Stimulated activated CD4-positive, alpha-beta T cell treated with anti-CD3 and anti-CD28 coated beads, Interleukin-15, amount 100 ng/mL, for 48 hours (primary cell): Measurements from ENCODE around the gene CLDND2.
"Not testable (repeated sequence)": the region's sequence is repeated elsewhere in the genome, so short reads cannot be mapped to it uniquely, and the experiment has no call there.

Source experiments
- DNase-seq, 2 donors: peaks; one replicate each; pipeline ENCODE4 v3.0.0-alpha.2; 2020; ENCODE audit warnings: low read depth in 2 of 2

CLDND2 gene, protein sequence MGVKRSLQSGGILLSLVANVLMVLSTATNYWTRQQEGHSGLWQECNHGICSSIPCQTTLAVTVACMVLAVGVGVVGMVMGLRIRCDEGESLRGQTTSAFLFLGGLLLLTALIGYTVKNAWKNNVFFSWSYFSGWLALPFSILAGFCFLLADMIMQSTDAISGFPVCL

DNA sequence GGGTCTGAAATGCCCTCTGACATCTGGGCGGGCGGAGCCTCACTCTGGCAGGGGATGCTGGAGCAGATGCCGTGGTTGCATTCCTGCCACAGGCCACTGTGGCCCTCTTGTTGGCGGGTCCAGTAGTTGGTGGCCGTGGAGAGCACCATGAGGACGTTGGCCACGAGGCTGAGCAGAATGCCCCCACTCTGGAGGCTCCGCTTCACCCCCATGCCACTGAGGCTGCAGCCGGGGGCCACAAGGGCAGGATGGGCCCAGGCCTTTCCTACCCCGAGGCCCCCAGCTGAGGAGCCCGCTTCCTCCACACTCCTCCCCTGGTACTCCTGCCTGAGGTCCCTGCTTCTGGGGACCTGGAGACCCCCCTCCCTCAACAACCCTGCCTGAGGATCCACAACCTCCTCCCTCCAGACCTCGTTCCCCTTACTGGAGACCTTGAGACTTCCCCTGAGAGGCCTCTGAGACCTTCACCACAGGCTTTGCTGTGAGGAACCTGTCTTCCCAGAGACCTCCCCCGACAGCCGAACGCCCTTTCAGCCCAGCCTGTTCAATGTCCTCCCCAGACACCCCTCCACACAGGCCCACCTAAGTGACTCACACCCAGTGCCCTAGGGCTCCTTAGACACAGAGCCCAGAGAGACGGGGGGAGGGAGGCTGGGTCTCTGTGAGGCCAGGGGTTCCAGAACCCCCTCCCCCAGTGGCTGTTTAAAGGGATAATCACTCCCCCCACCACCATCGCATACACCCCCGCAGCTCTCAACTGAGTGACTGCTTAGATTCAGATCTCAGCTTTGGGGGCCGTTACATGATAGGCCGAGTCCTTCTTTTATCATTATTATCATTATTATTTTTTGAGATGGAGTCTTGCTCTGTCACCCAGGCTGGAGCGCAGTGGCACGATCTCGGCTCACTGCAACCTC lies at the start of gene CLDND2:
Gene CLDND2 (minus strand): TSS at position 638 of the 917 bp plus-strand sequence. CDS start 426 bp downstream, at position 212.
- no peak for DNase-seq

DNA sequence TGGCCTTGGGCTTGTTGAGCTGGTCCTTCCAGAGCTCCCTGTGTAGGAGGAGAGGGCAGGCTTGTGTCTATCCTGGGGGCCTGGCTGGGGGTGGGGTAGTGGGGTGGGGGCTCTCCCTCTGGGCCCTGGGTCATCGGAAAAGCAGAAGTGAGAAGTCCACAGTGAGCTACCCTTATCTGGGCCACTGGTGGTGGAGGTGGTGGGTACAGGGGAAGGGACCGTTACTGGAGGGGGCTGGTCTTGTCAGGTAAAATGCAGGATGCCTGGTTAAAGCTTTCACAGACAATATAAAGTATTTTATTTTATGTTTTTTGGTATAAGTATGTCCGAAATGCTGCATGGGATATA lies 49.0 kb upstream of the CLDND2 start:
- DNase-seq = no peak

DNA sequence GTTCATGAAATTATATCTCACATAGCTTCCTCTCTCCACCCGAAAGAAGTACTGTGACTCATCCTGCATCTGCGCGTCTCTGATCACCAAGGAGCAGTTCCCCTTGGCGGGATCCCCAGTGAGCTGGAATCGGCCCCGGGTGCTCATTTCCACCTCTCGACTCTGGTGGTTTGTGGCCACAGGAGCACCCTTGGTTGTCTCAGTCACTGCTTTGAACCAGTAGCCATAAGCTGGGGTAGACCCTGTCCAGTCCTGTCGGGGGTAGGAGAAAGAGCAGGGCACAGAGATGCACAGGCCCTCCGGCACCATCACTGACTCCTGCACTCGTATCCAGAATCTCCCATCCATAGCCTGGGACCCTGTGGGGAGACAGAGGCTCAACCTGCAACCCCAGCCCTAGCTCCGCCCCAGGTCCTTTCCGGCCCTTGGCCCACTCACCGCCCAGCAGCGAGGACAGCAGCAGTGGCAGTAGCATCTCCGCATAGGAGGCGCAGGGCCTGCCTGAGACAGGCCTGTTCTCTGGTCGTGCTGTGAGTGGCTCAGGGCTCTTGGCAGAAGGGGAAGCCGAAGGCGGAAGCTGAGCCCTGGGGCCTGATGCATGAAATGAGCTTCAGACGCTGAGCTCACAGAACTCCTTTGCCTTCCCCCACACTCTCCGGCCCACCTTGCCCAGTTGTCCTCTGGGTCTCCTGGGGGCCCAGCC lies 48.5 kb upstream of the CLDND2 start, which contains the start of gene SIGLEC10:
Gene SIGLEC10 (minus strand): TSS at position 536 of the 703 bp plus-strand sequence. CDS start 61 bp downstream, at position 475.
- DNase-seq = no peak

DNA sequence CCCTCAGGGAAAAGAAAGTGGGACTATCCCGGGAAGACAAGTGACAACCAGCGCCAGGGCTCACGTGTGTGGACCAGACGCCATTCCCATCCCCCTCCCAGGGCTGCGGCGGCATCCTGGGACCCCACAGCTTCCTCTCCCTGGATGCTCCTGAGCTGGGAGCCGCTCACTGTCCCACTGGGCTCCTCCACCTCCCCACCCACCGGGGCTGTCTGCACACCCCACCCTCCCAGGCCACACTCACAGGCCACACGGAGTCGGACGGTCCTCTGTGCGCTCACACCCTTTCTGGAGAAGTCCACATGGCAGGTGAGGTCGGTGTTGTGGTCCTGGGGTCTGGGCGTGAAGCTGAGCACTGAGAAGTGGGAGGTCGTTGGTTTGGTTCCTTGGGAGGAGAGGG lies 47.6 kb upstream of the CLDND2 start:
- not testable (repeated sequence) for DNase-seq

DNA sequence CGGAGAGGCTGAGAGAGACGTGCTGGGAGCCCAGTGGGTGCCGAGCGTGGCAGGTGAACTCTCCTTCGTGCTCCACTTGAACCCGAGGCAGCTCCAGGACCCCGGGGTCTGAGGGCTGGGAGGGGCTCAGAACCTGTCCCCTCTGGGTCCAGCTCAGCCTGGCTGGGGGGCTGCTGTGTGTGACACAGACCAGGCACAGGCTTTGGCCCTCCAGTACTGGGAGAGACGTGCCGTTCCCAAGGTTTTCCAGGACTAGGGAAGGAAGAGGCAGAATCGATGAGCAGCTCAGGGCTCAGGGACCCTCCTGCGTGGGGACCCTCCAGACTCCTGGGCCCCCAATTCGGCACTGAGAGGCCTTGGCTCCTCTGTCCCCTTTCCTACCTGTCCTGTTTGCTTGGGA lies 46.4 kb upstream of the CLDND2 start:
- DNase-seq = no peak

DNA sequence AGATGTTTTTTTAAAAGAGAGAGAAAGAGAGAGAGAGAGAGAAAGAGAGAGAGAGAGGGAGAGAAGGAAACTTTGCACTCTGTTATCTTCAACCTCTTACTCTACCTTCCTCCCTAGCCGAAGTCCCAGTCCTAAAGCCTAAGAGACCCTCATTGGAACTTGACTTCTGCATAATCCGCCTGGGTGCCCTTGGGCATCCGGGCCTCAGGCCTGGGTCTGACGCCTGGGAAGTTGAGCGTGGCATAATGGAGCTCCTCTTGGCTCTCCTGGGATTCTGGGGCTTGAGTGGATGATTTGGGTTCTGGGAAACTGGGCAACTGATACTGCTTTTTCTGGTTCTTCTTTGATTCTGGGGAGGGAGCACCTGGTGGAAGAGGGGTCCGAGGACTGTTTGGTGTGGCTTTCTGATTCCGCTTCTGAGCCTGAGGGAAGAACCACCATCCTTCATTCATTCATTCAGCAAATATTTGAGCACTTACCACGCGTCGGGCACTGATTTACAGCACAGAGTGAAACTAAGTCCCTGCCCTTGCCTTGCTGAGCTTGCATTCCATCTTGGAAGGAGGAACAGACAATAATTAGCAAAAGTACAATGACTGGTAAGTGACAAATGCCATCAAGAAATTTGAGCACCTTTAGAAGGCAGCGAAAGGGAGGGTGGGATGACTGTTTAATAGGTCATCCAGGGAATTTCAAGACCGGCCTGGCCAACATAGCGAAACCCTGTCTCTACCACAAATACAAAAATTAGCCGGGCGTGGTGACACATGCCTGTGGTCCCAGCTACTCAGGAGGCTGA lies 42.3 kb upstream of the CLDND2 start:
- no peak for DNase-seq

DNA sequence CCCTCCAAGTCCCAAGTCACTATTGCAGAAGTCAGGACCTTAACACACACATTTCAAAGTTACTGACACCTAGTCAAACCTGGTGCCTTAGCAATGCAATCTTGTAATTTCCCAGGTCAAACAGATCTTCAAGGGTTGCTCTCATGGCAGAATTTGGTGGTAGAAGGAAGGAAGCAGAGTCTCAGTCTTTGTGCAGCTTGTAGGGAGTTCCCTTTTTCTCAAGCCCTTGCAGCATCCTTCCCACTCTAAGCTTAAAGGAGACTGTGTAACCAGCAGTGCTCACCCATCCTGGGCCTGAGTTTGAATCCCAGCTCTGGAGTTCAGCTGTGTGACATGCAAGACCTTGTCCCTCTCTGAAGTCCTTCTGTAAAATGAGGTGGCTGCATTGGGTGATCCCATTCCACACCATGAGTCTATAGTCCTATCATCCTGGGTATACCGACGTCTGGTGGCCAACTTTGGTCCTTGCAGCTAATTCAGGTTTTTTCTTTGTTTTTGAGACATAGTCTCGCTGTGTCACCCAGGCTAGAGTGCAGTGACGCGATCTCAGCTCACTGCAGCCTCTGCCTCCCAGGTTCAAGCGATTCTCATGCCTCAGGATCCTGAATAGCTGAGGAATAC lies 38.8 kb upstream of the CLDND2 start:
- no peak for DNase-seq

DNA sequence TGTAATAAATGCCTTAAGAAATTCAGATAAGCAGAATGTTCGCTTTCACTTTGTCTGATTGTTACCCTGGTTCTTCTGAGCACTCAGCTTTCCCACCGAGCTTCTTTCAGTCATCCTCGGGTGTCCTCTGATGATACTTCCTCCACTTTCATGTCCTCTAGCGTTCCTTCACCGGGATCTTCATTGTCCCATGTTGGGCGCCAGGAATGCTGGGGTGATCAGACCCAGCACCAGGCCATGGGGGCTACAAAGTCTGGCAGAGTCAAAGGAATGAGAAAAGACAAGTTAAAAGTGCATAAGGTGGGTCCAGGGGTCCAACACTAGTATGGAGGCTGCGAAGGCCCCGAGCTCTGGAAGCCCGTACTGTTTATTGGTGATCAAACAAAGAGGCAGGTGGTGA lies 33.3 kb upstream of the CLDND2 start:
- no peak for DNase-seq

DNA sequence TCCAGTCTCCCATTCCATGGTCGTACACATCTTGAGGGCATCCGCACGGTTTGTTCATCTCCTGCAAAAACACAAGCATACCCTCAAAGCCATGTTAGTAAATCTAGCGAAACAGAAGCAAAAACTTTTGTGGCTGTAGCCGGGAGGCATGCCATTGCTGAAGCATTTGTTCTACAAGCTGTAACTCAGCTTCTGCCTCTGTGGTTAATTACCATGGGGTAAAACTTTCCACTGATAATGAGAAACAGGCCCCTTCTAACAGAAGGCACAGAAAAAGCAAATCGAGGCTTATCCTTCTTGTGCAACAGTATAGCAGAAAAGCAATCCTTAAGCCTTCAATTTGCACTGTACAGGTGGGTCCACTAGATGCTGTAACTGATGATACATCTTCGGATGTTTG lies 31.1 kb upstream of the CLDND2 start:
- DNase-seq = not testable (repeated sequence)

DNA sequence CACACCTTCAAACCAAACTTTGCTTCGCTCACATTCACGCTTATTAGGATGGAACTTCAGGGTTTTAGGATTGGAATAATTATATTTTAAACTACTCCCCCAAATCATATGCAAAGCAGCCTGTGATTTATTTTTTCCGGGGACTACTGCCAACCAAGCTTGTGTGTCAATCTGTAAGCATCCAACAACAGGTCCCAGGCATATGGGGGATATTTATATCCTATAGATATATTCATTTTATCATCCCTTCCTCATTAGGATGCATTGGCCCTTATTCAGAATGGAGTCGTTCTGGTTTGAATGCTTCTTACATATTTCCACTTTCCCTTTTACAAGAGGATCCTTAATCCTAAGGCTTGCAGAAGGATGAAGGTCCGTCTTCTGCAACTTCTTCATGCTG lies 30.4 kb upstream of the CLDND2 start:
- no peak for DNase-seq

DNA sequence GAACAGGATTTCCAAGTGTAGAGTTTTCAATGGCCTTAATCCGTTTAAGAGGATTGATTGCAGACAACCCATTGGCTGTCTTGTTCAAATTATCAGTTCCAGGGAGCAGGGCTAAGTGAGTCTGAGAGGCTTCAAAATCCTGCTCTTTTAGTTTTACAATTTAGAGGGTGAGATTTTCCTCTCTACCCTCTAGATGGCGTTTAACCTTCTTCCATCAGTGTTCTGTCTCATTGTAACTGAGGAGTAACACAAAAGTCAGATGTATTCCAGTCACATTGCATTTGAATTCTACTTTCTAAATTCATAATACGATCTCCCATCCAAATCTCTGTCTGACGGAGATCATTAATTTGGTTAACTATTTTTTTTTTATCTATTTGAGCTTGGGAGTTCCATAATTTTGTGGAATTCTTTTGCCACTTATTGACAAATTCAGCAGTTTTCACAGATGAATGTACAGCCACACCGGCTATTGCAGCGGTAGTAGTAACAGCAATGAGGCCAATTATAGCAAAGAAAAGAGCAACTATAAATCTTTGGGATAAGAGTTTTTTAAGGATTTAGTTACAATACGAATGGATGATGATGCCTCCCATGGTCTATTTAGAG lies 29.4 kb upstream of the CLDND2 start:
- no peak for DNase-seq

DNA sequence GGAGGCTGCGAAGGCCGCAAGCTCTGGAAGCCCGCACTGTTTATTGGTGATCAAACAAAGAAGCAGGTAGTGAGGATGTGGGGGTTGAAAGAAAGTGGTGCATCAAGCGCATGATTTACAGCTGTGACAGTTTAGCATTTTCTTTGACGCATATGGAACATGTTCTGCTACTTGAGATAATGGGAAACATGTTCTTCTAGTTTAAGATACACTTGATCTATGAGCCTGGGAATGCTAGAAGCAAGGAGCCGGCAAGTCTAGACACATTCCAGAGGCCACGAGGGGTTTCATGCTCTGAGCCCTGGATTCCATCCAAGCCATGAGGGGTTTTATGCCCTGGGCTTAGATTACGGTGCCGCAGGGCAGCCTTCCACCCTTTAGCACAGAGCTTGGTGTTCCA lies 28.6 kb upstream of the CLDND2 start:
- not testable (repeated sequence) for DNase-seq

DNA sequence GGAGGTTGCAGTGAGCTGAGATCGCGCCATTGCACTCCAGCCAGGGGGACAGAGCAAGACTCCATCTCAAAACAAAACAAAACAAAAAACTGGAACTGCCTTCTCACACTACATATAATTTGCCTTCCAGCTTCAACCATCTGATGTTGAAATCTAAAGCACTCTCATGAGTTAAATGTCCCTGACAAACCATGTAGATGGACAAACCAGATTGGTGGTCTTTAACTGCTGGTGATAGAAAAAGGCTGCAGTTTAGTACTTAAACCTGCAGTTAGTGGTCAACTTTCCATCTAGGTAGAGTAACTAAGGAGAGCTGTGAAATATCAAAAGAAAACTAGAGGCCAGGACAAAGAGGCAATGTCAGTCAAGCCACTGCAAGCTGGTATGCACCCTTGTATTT lies 27.4 kb upstream of the CLDND2 start:
- no peak for DNase-seq

DNA sequence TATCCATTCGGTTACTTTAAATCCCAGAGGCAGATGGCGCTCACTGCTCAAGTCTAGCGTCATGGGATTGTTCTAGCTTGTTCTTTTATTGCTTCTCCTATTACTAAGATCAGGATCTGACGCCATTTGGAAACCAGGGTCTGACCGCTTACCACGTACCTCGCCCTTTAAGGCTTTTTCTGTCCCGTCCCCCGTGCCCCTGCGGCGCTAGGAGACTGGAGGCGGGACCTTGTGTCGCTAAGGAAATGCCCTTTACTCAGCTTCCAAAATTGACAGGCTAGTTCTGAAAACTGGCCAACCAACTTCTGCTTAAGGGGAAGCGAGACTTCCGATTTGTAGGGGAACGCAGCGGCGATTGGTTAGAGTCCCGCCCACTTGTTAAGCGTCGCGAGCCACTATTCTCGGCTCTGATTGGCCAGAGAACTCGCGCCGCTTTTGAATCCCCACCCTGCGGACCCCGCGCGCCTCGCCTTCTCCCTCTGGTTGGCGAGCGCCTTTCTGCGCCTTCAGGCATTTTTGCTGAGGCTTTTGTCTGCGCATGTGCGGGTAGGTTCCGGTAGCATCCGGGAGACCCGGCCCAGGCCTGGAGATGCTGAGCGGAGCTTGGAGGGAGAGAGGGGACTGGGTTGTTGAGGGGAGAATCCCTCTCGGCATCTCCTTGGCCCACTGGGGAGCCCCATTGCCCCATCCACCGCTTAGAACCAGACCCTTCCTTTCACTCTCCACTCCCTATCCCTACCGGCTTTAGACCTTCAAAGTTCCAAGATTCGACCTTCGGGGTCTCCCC lies 25.4 kb upstream of the CLDND2 start:
- peak; percentile 94 to 96 for DNase-seq

DNA sequence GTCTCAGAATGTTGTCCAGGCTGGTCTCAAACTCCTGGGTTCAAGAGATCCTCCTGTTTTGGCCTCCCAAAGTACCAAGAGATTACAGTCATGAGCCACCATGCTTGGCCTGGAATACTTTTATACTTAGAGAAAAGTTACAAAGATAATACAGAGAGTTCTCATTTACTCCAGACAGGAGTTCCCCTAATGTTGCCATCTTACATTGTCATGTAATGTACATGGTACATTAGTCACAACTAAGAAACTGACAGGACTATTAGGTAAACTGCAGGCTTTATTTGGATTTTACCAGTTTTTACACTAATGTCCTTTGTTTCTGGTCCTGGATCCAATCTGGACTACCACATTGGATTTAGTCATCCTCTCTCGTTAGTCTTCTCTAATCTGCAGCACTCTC lies 23.9 kb upstream of the CLDND2 start:
- no peak for DNase-seq

DNA sequence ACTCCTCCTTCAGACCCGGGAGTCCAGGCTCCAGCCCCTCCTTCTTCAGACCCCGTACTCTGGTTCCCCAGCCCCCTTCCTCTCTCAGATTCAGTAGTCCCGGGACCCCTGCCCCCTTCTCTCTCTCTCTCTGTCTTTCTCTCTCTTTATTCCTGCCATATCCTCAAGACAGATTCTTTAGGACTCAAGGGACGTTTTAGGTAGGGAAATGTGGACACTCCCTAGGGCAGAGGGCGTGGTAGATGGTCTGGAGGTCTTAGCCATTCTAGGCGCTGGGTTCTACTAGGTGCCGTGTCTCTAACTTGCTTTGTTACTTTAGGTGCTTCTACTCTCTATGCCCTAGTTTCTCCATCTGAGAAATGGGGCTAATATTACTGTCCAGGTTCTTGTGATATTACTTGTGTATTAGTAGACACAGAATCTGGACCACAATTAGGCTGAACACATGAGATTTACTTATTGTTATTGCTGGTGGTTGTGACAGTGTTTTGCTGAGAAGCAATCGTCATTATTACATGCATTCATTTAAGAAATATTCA lies 22.3 kb upstream of the CLDND2 start:
- no peak for DNase-seq

DNA sequence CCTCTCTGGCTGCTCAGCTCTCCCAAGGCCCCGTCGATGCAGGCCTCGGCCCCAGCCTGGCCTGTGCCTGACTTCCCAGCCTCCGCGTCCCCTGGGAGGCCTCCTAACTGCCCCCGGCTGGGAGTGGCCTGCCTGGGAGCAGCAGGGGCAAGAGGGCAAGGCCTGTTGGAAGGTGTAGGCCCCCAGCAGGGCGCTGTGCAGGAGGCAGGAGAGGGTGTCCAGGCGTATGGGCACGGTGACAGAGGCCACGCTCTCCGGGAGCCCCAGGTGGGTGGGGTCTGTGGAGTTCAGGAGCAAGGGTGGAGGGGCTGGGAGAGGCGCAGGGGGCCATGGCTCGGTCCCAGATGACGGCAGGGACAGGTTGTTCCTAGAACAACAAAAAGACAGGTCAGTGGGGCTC lies 20.3 kb upstream of the CLDND2 start:
- no peak for DNase-seq

DNA sequence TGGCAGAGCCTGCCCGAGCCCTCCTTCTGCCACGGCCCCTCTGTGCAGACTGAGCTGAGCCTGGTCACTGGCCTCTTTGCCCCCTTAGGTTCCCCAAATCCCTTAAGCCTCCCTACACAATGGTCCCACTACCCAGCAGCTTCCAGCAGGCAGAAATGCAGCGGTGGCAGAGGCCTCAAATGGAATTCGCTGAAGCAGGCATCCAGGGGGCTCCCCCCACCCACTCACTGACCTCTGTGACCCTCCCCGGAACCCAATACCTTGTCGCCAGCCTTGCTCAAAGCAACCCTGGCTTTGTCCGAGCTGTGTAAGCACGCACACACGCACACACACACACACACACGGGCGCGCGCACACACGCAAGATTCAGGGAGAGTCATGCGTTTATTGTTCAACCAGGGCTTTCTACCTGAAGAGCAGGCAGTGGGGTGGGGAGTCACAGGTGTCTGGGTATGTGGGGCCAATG lies 19.2 kb upstream of the CLDND2 start, which contains the start of gene LIM2:
Gene LIM2 (minus strand): TSS at position 51 of the 466 bp plus-strand sequence. CDS start 531 bp downstream, outside the sequence.
- no peak for DNase-seq

DNA sequence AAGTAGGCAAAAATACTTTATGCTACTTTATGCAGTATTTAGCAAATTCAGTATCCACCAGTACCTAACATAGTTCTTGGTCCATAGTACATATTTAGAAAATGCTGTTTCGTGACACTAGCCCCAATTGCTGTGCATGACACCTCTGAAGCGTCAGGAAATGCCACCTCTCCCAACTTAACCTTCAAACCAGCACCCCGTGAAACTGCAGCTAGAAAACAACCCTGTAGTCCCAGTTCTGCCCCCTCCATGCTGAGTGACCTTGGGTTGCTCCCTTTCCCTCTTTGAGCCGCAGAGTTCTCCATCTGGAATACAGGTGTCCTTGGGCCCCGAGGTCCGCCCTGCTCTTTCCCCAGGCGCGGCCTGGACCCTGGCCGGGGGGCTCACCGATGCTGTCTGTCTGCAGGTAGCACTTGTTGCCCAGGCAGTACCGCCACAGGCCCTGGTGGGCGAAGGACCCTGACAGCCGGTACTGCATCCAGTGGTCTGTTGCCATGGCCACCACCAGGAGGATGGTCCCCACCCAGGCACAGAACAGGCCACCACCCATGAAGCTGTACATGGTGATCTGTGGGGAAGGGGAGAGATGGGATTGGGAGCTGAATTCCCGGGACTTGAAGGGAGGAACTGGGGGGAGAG lies 18.2 kb upstream of the CLDND2 start:
- DNase-seq = no peak
